ENCODE measurements around the gene ADAMTS20.

DNA sequence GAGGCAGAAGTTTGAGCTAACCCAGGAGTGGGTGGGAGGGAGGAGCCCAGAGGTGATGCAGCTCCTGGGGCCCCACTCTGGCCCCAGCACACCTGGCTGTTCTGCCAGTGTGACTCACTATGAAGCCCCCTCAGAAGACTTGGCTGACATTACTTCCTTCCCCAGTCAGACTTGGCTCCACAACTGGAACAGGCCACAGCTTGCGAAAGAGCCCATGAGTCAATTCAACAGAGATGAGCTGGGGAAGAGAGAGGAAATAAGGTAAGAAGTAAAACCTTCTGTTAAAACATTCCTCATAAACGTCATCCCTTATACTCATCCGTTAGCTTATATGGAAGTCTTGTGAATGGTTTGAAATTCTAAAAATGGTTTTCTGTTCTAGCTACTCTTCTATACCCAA, 245.9 kb downstream of the ADAMTS20 start:
- TF ChIP-seq, protein P1, sequence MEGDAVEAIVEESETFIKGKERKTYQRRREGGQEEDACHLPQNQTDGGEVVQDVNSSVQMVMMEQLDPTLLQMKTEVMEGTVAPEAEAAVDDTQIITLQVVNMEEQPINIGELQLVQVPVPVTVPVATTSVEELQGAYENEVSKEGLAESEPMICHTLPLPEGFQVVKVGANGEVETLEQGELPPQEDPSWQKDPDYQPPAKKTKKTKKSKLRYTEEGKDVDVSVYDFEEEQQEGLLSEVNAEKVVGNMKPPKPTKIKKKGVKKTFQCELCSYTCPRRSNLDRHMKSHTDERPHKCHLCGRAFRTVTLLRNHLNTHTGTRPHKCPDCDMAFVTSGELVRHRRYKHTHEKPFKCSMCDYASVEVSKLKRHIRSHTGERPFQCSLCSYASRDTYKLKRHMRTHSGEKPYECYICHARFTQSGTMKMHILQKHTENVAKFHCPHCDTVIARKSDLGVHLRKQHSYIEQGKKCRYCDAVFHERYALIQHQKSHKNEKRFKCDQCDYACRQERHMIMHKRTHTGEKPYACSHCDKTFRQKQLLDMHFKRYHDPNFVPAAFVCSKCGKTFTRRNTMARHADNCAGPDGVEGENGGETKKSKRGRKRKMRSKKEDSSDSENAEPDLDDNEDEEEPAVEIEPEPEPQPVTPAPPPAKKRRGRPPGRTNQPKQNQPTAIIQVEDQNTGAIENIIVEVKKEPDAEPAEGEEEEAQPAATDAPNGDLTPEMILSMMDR (IDR thresholded peaks at IDR 0.05), result no peak
- TF ChIP-seq POLR2AphosphoS5 (IDR thresholded peaks at IDR 0.05), result peak in 1 of 4 donors; percentile 19
